NCI-H128 (cell line): Measurements from ENCODE around the gene MVD.
"Not testable (repeated sequence)": the region's sequence is repeated elsewhere in the genome, so short reads cannot be mapped to it uniquely, and the experiment has no call there.

Experiments
- DNase-seq: peaks from one replicate; lab custom pipeline; 2025; ENCODE audit not compliant: unreplicated experiment; lab: John Stamatoyannopoulos, UW

MVD gene

GRCh38 chr16:88684569-88685155, 21.8 kb upstream of the MVD start:
- no peak for DNase-seq

- DNase-seq: no peak
Measured at GRCh38 chr16:88681709-88682451, 19.0 kb upstream of the MVD start.

- DNase-seq: no peak
Measured at GRCh38 chr16:88681084-88681680, 18.3 kb upstream of the MVD start.

GRCh38 chr16:88680554-88681083, 17.7 kb upstream of the MVD start:
- DNase-seq: no peak

GRCh38 chr16:88678224-88678979, 15.5 kb upstream of the MVD start:
- no peak for DNase-seq

GRCh38 chr16:88677721-88678120, 14.8 kb upstream of the MVD start:
- DNase-seq: no peak

- no peak for DNase-seq
Measured at GRCh38 chr16:88676502-88677242, 13.8 kb upstream of the MVD start.

- no peak for DNase-seq
Measured at GRCh38 chr16:88673716-88674379, 11.0 kb upstream of the MVD start.

- no peak for DNase-seq
Measured at GRCh38 chr16:88672776-88673175, 9.9 kb upstream of the MVD start.

- no peak for DNase-seq
Measured at GRCh38 chr16:88671806-88672205, 8.9 kb upstream of the MVD start.

GRCh38 chr16:88669980-88670379, 7.1 kb upstream of the MVD start:
- no peak for DNase-seq

- DNase-seq: not testable (repeated sequence)
Measured at GRCh38 chr16:88669493-88669892, 6.6 kb upstream of the MVD start.

- DNase-seq: no peak
Measured at GRCh38 chr16:88667461-88667860, 4.6 kb upstream of the MVD start.

GRCh38 chr16:88665570-88665969, 2.7 kb upstream of the MVD start:
- no peak for DNase-seq

GRCh38 chr16:88665148-88665547, 2.3 kb upstream of the MVD start:
- no peak for DNase-seq

GRCh38 chr16:88662222-88662842, 559 bp downstream of the MVD start:
- DNase-seq: no peak

GRCh38 chr16:88661468-88661867, 1.4 kb downstream of the MVD start:
- no peak for DNase-seq

GRCh38 chr16:88659160-88659559, 3.7 kb downstream of the MVD start:
- no peak for DNase-seq

GRCh38 chr16:88658714-88659113, 4.2 kb downstream of the MVD start:
- no peak for DNase-seq

- no peak for DNase-seq
Measured at GRCh38 chr16:88657371-88657770, 5.5 kb downstream of the MVD start.
